Spleen (tissue), 11 donors: ENCODE data around the gene SCN8A. TPM values are rescaled to one million over a fixed set of nuclear protein-coding genes. Genes with fewer than 3 reads are reported as not detected.

ENCODE experiments used
- DNase-seq: peaks from one replicate; pipeline ENCODE4 v3.0.0-alpha.2; 2020
- H3K27ac ChIP-seq, 8 donors: fragments of 200-600 bp; sonication (generic) in 7 of 8; 1 replicate in 4 of 8; 2 replicates in 4 of 8; pipeline versions ENCODE4 v1.5.0 to v1.8.0; 2016 to 2021; ENCODE audit warnings: inconsistent platforms in 4 of 8, mild to moderate bottlenecking in 4 of 8, moderate library complexity in 1 of 8
- H3K27me3 ChIP-seq, 7 donors: fragments of 200-600 bp; sonication (generic) in 6 of 7; replicated peaks in 1 of 7; 1 replicate in 4 of 7; 2 replicates in 3 of 7; pipeline versions ENCODE4 v1.5.0 to v1.8.0; 2016 to 2021; ENCODE audit warnings: inconsistent platforms in 3 of 7, mild to moderate bottlenecking in 1 of 7
- H3K36me3 ChIP-seq, 6 donors: fragments of 200-600 bp; sonication (generic) in 5 of 6; 1 replicate in 4 of 6; 2 replicates in 2 of 6; pipeline versions ENCODE4 v1.5.0 to v1.8.0; 2016 to 2021; ENCODE audit warnings: inconsistent platforms in 2 of 6
- H3K4me1 ChIP-seq, 6 donors: fragments of 200-600 bp; sonication (generic) in 5 of 6; 1 replicate in 3 of 6; 2 replicates in 3 of 6; pipeline versions ENCODE4 v1.5.0 to v1.8.0; 2016 to 2021; ENCODE audit warnings: inconsistent platforms in 3 of 6
- H3K4me3 ChIP-seq, 8 donors: fragments of 200-600 bp; sonication (generic) in 7 of 8; 1 replicate in 4 of 8; 2 replicates in 4 of 8; pipeline versions ENCODE4 v1.5.0 to v1.8.0; 2016 to 2021; ENCODE audit warnings: inconsistent platforms in 4 of 8, mild to moderate bottlenecking in 4 of 8, moderate library complexity in 2 of 8
- H3K9me3 ChIP-seq, 8 donors: fragments of 200-600 bp; sonication (generic) in 7 of 8; 1 replicate in 4 of 8; 2 replicates in 4 of 8; pipeline versions ENCODE4 v1.5.0 to v1.8.0; 2016 to 2021; ENCODE audit warnings: inconsistent platforms in 4 of 8
- CTCF ChIP-seq, 11 experiments: fragments of 200-600 bp in 7 of 11; fragments of 450-650 bp in 4 of 11; sonication (generic) in 4 of 11; IDR thresholded peaks in 8 of 11; conservative IDR thresholded peaks in 3 of 11; 1 replicate in 7 of 11; 2 replicates in 4 of 11; pipeline versions ENCODE4 v1.4.0 to v1.8.0; 2016 to 2021; ENCODE audit warnings: antibody characterized with exemption in 11 of 11, inconsistent platforms in 4 of 11, mild to moderate bottlenecking in 1 of 11
- POLR2A ChIP-seq, 3 donors: fragments of 450-650 bp; IDR thresholded peaks; one replicate each; pipeline ENCODE4 v1.5.1; 2017; ENCODE audit warnings: antibody characterized with exemption in 3 of 3, mild to moderate bottlenecking in 1 of 3
- POLR2AphosphoS5 ChIP-seq, 3 donors: sonication (generic); formaldehyde crosslinking; IDR thresholded peaks; one replicate each; pipeline ENCODE4 v1.5.1; 2017; ENCODE audit warnings: antibody characterized with exemption in 3 of 3
- WGBS, 5 donors: extraction: QIAGEN DNeasy Blood & Tissue Kit in 3 of 5; methylation state at CpG; one replicate each; pipeline versions ENCODE4 v1.1.5 to v1.1.7; 2013 to 2018; 5-methylcytosine and 5-hydroxymethylcytosine counted together
- intact Hi-C: fragments of 100-400 bp; cut with DNase I; formaldehyde crosslinking; loops from one replicate; pipeline ENCODE4 v1.15.0; 2023; ENCODE audit warnings: low total_unique reads
- polyA plus RNA-seq, 3 donors: library from polyadenylated mRNA; stranded (reverse); fragments of 200-250 nt; gene quantifications; one replicate each; pipeline ENCODE4 v1.2.1, GENCODE V29; 2013
- total RNA-seq, 7 donors: library from RNA; depleted of rRNA in 3 of 7; stranded (reverse); fragments of >200 nt in 3 of 7; fragmentation: NEBNext Ultra II Directional in 4 of 7; extraction: Animal tissue kit (Norgen Biotek cat#: 25700) in 4 of 7; gene quantifications; one replicate each; pipeline versions ENCODE4 v1.1.0 to v1.2.1, GENCODE V29; 2016 to 2021
- donor health status: healthy with polysubstance abuse.
- donor health status: DM: no; HTN: no; CAD: no; lungs with moderate emphysema.
- donor health status: DM: no; HTN: no; CAD: no.
- donor health status: Bipolar disorder and iron deficiency.
- donor health status: healthy.
- donor health status: DM: no; HTN: no; CAD: no.
- donor health status: DM: yes; HTN: yes; CAD: no.

Gene SCN8A
- total and polyA plus RNA-seq, 10 donors = 0.17 to 4.7 (median 3.0) TPM

- DNase-seq = no peak
- no peak overlapping the region for H3K4me3 ChIP-seq
- intact Hi-C loops = no loop called here
- no peak for TF ChIP-seq CTCF (IDR thresholded peaks at IDR 0.05 in 8 of 11, conservative IDR thresholded peaks at IDR 0.05 in 3 of 11)
- TF ChIP-seq POLR2AphosphoS5 (IDR thresholded peaks at IDR 0.05) = no peak
- TF ChIP-seq POLR2A (IDR thresholded peaks at IDR 0.05) = no peak
- no peaks in the 10 kb centered on the region for H3K36me3 ChIP-seq
- peaks cover 0 to 9% (median 0%) of the 10 kb centered on the region in 6 donors for H3K4me1 ChIP-seq
- no peak overlapping the region for H3K27ac ChIP-seq
- H3K9me3 ChIP-seq = no peaks in the 10 kb centered on the region
- peaks cover 0 to 77% (median 2%) of the 10 kb centered on the region in 7 donors for H3K27me3 ChIP-seq
- 72 to 90% (median 81%) methylated on average over 2 to 6 of the region's 6 CpGs for WGBS, 5 donors
Observed at GRCh38 chr12:51840966-51841365, 249.9 kb downstream of the SCN8A start.

- no peaks in the 10 kb centered on the region for H3K36me3 ChIP-seq
- H3K27ac ChIP-seq = no peak overlapping the region
- peaks cover 0 to 84% (median 9%) of the 10 kb centered on the region in 7 donors for H3K27me3 ChIP-seq
- TF ChIP-seq POLR2AphosphoS5 (IDR thresholded peaks at IDR 0.05) = no peak
- TF ChIP-seq POLR2A (IDR thresholded peaks at IDR 0.05) = no peak
- TF ChIP-seq CTCF (IDR thresholded peaks at IDR 0.05 in 8 of 11, conservative IDR thresholded peaks at IDR 0.05 in 3 of 11) = no peak
- no peaks in the 10 kb centered on the region for H3K9me3 ChIP-seq
- peaks cover 0 to 17% (median 7%) of the 10 kb centered on the region in 6 donors for H3K4me1 ChIP-seq
- H3K4me3 ChIP-seq = no peak overlapping the region
- WGBS, 5 donors = 65 to 84% (median 78%) methylated on average over 6 of the region's 6 CpGs
- DNase-seq = no peak
- intact Hi-C loops = no loop called here
Observed at GRCh38 chr12:51841727-51842126, 250.7 kb downstream of the SCN8A start.

- H3K9me3 ChIP-seq = no peaks in the 10 kb centered on the region
- no peaks in the 10 kb centered on the region for H3K36me3 ChIP-seq
- TF ChIP-seq CTCF (IDR thresholded peaks at IDR 0.05 in 8 of 11, conservative IDR thresholded peaks at IDR 0.05 in 3 of 11) (no peak), POLR2A (IDR thresholded peaks at IDR 0.05) (no peak), POLR2AphosphoS5 (IDR thresholded peaks at IDR 0.05) (no peak)
- no peak for DNase-seq
- 79 to 92% (median 89%) methylated on average over 2 to 4 of the region's 4 CpGs for WGBS, 5 donors
- peaks cover 0 to 87% (median 31%) of the 10 kb centered on the region in 7 donors for H3K27me3 ChIP-seq
- H3K4me3 ChIP-seq = no peak overlapping the region
- intact Hi-C loops = no loop called here
- no peak overlapping the region for H3K27ac ChIP-seq
- peaks cover 12 to 44% (median 25%) of the 10 kb centered on the region in 6 donors for H3K4me1 ChIP-seq
Observed at GRCh38 chr12:51844854-51845253, 253.8 kb downstream of the SCN8A start.

GRCh38 chr12:51845482-51845881, 254.4 kb downstream of the SCN8A start:
- intact Hi-C loops = no loop called here
- no peaks in the 10 kb centered on the region for H3K9me3 ChIP-seq
- no peak for TF ChIP-seq POLR2AphosphoS5 (IDR thresholded peaks at IDR 0.05)
- TF ChIP-seq POLR2A (IDR thresholded peaks at IDR 0.05) = no peak
- TF ChIP-seq CTCF (IDR thresholded peaks at IDR 0.05 in 8 of 11, conservative IDR thresholded peaks at IDR 0.05 in 3 of 11) = no peak
- DNase-seq = no peak
- no peak overlapping the region for H3K27ac ChIP-seq
- H3K4me3 ChIP-seq = no peak overlapping the region
- H3K4me1 ChIP-seq = peaks cover 12 to 50% (median 28%) of the 10 kb centered on the region in 6 donors
- 80 to 93% (median 88%) methylated on average over 7 of the region's 7 CpGs for WGBS, 5 donors
- peaks cover 0 to 92% (median 31%) of the 10 kb centered on the region in 7 donors for H3K27me3 ChIP-seq
- no peaks in the 10 kb centered on the region for H3K36me3 ChIP-seq
